Keratinocyte (primary cell): ENCODE data around the gene RRAGD.

ENCODE experiments used
- EZH2 ChIP-seq: IDR thresholded peaks from one replicate; pipeline ENCODE4 v1.6.1; 2012; ENCODE audit warnings: inconsistent platforms, mild to moderate bottlenecking, low read length, moderate library complexity
- TF ChIP-seq, protein P1 (sequence below), 3 experiments: IDR thresholded peaks in 1 of 3; conservative IDR thresholded peaks in 1 of 3; optimal IDR thresholded peaks in 1 of 3; 2 replicates in 2 of 3; 3 replicates in 1 of 3; pipeline versions ENCODE3 to v1.5.1; 2011; ENCODE audit warnings: low read length in 3 of 3, mild to moderate bottlenecking in 3 of 3, moderate library complexity in 2 of 3, control low read depth in 1 of 3, inconsistent platforms in 1 of 3; ENCODE audit not compliant: insufficient read depth in 2 of 3; ENCODE audit errors: extremely low read depth in 1 of 3

- TF ChIP-seq, protein P1, sequence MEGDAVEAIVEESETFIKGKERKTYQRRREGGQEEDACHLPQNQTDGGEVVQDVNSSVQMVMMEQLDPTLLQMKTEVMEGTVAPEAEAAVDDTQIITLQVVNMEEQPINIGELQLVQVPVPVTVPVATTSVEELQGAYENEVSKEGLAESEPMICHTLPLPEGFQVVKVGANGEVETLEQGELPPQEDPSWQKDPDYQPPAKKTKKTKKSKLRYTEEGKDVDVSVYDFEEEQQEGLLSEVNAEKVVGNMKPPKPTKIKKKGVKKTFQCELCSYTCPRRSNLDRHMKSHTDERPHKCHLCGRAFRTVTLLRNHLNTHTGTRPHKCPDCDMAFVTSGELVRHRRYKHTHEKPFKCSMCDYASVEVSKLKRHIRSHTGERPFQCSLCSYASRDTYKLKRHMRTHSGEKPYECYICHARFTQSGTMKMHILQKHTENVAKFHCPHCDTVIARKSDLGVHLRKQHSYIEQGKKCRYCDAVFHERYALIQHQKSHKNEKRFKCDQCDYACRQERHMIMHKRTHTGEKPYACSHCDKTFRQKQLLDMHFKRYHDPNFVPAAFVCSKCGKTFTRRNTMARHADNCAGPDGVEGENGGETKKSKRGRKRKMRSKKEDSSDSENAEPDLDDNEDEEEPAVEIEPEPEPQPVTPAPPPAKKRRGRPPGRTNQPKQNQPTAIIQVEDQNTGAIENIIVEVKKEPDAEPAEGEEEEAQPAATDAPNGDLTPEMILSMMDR (optimal IDR thresholded peaks at IDR 0.05 in 1 of 3, IDR thresholded peaks at IDR 0.05 in 1 of 3, conservative IDR thresholded peaks at IDR 0.05 in 1 of 3; ENCODE audit: extremely low read depth in 1 of 3, insufficient read depth in 2 of 3, low read length in 3 of 3), result no peak
- no peak for TF ChIP-seq EZH2
These were observed 18.4 kb downstream of the RRAGD start for GRCh38 chr6:89393659-89394058.
